ENCODE data around the gene USP27X. TPM values are rescaled to one million over a fixed set of nuclear protein-coding genes. Genes with fewer than 3 reads are reported as not detected.
A peak's percentile ranks its signal among the peaks of the same experiment; 100 is the strongest.

Gene USP27X
- total RNA-seq, 1 donor from 2014 or later = 2.7 TPM

GRCh38 chrX:49877397-49878101 is 1.7 kb upstream of the USP27X start:
- H3K9me3 Mint-ChIP-seq (ENCODE audit: unreplicated experiment) = no peaks in the 10 kb centered on the region
- H3K9ac ChIP-seq (ENCODE audit: low read length) = no peak overlapping the region
- DNase-seq (ENCODE audit: low read depth) (no peak), FAIRE-seq (peak; percentile 64)
- no peak overlapping the region for H3K27ac ChIP-seq (ENCODE audit: low read depth, low read length)
- peaks cover 8% of the 10 kb centered on the region for H3K79me2 ChIP-seq (ENCODE audit: insufficient read depth, low read length)
- peaks cover 3% of the 10 kb centered on the region for H3K4me1 ChIP-seq (ENCODE audit: insufficient read depth, low read length)
- H3K27me3 Mint-ChIP-seq (ENCODE audit: low read depth, unreplicated experiment) = no peaks in the 10 kb centered on the region
- H4K20me1 ChIP-seq (ENCODE audit: insufficient read depth, low read length) = no peaks in the 10 kb centered on the region
- H3K4me1 Mint-ChIP-seq (ENCODE audit: low read depth, unreplicated experiment) = peaks cover 2% of the 10 kb centered on the region
- no peaks in the 10 kb centered on the region for H3K27me3 ChIP-seq (ENCODE audit: insufficient read depth, low read length)
- no peaks in the 10 kb centered on the region for H3K9me3 ChIP-seq (ENCODE audit: insufficient read depth, low read depth, low read length)
- TF ChIP-seq CTCF (IDR thresholded peaks at IDR 0.05; ENCODE audit: insufficient read depth, low read depth, low read length) = no peak
- TF ChIP-seq EZH2 (IDR thresholded peaks at IDR 0.05; ENCODE audit: insufficient read depth, low read length) = no peak
- no peak overlapping the region for H3K4me2 ChIP-seq (ENCODE audit: low read length)
- no peak overlapping the region for H2AFZ ChIP-seq (ENCODE audit: low read depth, low read length)
- H3K4me3 ChIP-seq (ENCODE audit: insufficient read depth, low read depth, low read length) = no peak overlapping the region
- no peaks in the 10 kb centered on the region for H3K36me3 Mint-ChIP-seq (ENCODE audit: low read depth, unreplicated experiment)
- no peaks in the 10 kb centered on the region for H3K36me3 ChIP-seq (ENCODE audit: insufficient read depth, low read length)
- peak overlapping the region; percentile 62 for H3K27ac Mint-ChIP-seq (ENCODE audit: unreplicated experiment)
- peak overlapping the region; percentile 45 for H3K4me3 Mint-ChIP-seq (ENCODE audit: unreplicated experiment)

DNA sequence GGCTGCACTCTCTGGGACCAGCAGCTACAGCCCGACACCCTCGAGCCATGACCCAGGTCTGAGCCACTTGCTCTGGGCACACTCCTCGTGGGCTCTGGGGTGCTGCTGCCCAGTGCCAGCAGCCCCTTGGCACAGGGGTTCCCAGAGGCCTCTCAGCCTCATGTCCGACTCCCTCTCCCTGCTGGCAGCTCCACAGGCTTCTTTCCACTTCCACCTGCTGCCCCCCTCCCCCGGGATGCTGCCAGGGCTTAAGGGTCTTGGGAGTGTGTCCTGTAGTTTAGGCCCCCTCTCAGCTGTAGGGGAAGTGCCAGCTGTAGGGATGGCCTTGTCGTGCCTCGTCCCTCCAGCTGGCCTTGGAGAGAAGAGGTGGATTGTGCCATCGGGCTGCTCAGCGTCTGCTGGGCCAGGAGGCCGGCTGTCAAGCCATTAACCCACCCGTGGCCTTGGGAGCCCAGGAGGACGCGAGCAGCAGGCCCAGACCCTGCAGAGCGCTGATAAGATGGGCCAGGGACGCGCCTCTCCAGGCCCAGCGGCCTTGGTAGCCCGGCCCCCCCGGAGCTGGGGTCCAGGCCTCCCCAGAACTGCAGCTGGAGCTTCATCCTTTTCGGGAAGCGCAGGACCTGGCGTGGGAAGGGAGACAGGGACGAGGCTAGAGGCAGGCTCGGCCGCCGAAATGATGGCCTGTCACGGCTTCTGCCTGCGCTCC is 1.0 kb upstream of the USP27X start:
- no peak for TF ChIP-seq EZH2 (IDR thresholded peaks at IDR 0.05; ENCODE audit: insufficient read depth, low read length)
- TF ChIP-seq CTCF (IDR thresholded peaks at IDR 0.05; ENCODE audit: insufficient read depth, low read depth, low read length) = no peak
- Mint-ChIP-seq H3K4me1 (ENCODE audit: low read depth, unreplicated experiment) (peaks cover 2% of the 10 kb centered on the region), H3K27me3 (ENCODE audit: low read depth, unreplicated experiment) (no peaks in the 10 kb centered on the region), H3K9me3 (ENCODE audit: unreplicated experiment) (no peaks in the 10 kb centered on the region), H3K36me3 (ENCODE audit: low read depth, unreplicated experiment) (no peaks in the 10 kb centered on the region), H3K27ac (ENCODE audit: unreplicated experiment) (no peak overlapping the region), H3K4me3 (ENCODE audit: unreplicated experiment) (peak overlapping the region; percentile 82)
- Histone ChIP-seq H3K4me1 (ENCODE audit: insufficient read depth, low read length) (peaks cover 3% of the 10 kb centered on the region), H3K9me3 (ENCODE audit: insufficient read depth, low read depth, low read length) (no peaks in the 10 kb centered on the region), H3K9ac (ENCODE audit: low read length) (peak overlapping the region; percentile 64), H3K79me2 (ENCODE audit: insufficient read depth, low read length) (peaks cover 8% of the 10 kb centered on the region), H3K4me3 (ENCODE audit: insufficient read depth, low read depth, low read length) (peak overlapping the region; percentile 55), H4K20me1 (ENCODE audit: insufficient read depth, low read length) (no peaks in the 10 kb centered on the region), H3K27me3 (ENCODE audit: insufficient read depth, low read length) (no peaks in the 10 kb centered on the region), H3K4me2 (ENCODE audit: low read length) (peak overlapping the region; percentile 85), H3K27ac (ENCODE audit: low read depth, low read length) (peak overlapping the region; percentile 26), H3K36me3 (ENCODE audit: insufficient read depth, low read length) (no peaks in the 10 kb centered on the region), H2AFZ (ENCODE audit: low read depth, low read length) (peak overlapping the region; percentile 80)
- no peak for DNase-seq (ENCODE audit: low read depth)
- FAIRE-seq = no peak

All from astrocyte (in vitro differentiated cells and primary cell).